GM18498 (cell line): Measurements from ENCODE around the gene RHOJ.
A peak's percentile ranks its signal among the peaks of the same experiment; 100 is the strongest.
"Not testable (repeated sequence)": the region's sequence is repeated elsewhere in the genome, so short reads cannot be mapped to it uniquely, and the experiment has no call there.

Experiments used
- ATAC-seq: cut with Tn5 transposase; IDR thresholded peaks from one replicate; pipeline ENCODE4 v1.9.1; 2021; ENCODE audit warnings: mild to moderate bottlenecking, moderate library complexity; ENCODE audit not compliant: unreplicated experiment

The RHOJ gene

DNA sequence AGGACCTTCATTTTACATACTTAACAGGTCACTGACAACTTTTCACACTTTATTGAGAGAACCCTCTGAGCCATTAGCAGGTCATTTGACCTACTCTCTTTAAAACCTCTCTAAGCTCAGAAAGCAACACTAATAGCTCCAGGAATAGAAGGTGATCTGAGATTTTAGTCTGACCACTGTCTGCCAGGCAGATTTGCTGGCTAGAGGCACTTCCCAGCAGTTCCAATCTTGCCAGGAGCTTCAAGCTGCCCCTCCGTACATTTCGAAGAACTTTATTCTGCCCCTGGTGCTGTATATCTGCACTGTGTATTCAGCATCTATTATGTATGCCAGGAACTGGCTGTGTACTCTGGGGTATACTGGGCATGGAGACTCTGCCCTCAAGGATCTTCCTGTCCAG is 58.2 kb downstream of the RHOJ start:
- no peak for ATAC-seq

- no peak for ATAC-seq
Observed at GRCh38 chr14:63266106-63266505, 61.9 kb downstream of the RHOJ start.

DNA sequence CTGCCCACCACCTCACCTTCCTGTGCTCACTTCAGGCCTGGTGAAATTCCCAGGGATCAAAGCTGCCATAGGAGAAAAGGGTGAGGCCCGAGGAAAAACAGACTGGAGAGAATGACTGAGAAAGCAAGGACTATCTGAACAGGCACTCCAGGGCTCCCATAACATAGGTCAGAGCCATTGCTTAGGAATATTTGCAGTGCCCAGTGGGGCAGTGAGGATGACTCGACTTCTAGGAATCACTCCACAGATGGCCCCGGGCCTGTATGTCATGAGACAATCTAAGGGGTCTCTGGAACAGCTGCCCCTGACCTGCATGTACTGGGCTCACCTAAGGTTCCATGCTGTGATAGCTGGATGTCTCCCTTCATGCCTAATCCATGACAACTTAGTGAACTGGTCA is 62.9 kb downstream of the RHOJ start:
- no peak for ATAC-seq

DNA sequence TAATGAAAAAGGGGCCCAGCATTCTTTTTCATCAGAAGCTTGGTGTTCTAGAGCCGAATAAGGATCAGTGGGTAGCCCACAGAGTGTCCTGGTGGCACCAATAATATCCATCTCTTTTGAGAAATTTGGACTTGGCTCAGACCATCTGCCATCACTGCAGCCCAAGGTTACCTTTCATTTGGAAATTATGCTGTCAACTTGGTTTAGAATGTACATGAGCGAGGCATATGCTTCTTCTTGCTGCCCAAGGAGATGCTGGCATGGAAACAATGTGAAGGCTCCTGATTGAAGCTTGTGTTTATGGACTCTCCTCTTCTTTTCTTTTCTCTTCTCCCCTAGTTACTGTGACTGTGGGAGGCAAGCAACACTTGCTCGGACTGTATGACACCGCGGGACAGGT is 64.5 kb downstream of the RHOJ start:
- no peak for ATAC-seq

- no peak for ATAC-seq
Observed at GRCh38 chr14:63269561-63270225, 65.5 kb downstream of the RHOJ start.

- ATAC-seq = no peak
Observed at GRCh38 chr14:63273129-63273528, 68.9 kb downstream of the RHOJ start.

DNA sequence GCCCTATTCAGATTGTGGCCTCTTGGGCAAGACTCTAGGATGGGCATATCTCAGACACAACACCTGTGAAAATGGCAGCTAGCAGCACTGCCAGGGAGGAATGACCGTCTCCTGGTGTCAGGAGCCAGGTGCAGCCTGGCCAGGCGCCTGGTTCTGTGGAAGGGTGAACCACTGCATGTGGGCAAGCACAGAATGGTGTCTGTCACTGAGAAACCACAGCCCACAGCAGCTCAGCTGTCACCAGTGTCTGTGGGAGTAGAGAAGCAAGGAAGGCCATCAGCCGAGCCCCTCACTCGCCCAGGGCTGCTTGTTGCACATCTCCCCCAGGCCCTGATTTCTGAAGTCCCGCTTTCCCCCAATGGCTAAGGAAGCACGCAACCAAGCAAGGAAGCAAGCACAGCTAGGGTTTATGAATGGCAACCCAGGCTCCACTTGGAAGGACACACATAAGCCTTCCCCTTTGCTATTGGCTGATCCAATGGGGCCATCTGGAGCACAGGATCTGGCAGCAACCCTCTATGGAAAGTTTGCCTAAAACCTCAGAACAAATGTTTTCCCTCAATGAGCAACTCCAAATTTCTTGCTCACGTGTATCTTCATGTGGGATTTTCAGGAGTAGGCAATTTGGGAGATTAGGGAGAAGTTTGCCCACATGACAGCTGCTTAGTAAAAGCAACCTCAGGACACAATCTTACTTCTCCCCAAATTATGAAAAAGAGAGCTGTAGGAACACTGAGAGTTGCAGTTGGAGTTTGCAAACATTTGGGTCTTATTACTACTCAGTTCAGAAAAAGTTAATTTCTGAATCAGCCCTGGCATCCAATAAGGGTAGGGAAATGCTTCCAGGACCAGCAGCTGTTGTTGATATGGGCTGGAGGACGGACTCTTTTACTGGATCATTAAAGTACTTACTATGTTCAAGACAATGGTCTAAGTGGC is 69.7 kb downstream of the RHOJ start:
- ATAC-seq = no peak

DNA sequence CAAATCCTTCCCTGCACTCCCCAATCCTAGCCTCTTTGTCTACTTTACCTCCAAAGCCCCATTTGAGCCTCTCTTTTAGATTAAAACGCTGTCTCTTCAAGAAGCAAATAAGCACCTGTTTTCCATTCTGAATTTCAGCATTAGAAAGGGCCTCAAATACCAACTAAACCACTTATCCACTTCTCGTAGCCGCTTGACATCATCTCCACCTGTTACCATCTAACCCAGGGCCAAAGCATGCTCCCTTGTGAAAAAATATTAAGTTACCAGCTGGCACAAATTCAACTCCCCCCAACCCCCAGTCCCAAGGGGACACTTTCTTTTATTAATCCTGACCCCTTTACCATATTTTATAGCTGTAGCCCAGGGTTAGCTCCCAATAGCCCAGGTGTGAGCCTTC is 71.4 kb downstream of the RHOJ start:
- ATAC-seq = no peak

DNA sequence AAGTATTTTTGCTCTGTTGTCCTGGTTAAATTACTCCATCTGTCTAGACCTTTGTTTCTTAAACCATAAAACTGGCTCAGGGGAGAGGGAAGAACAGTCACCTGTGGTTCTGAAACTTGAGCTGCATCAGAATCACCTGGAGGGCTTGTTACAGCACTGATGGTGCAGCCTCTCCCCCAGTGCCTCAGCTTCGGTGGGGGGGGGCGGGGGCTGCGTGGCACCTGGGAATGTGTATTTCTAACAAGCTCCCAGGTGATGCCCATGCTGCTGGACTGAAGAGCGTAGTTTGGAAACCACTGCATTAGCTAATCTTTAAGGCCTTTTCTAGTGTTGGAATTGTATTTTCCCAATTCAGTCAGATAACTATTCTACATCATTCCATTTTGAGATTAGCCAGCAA is 71.8 kb downstream of the RHOJ start:
- no peak for ATAC-seq

DNA sequence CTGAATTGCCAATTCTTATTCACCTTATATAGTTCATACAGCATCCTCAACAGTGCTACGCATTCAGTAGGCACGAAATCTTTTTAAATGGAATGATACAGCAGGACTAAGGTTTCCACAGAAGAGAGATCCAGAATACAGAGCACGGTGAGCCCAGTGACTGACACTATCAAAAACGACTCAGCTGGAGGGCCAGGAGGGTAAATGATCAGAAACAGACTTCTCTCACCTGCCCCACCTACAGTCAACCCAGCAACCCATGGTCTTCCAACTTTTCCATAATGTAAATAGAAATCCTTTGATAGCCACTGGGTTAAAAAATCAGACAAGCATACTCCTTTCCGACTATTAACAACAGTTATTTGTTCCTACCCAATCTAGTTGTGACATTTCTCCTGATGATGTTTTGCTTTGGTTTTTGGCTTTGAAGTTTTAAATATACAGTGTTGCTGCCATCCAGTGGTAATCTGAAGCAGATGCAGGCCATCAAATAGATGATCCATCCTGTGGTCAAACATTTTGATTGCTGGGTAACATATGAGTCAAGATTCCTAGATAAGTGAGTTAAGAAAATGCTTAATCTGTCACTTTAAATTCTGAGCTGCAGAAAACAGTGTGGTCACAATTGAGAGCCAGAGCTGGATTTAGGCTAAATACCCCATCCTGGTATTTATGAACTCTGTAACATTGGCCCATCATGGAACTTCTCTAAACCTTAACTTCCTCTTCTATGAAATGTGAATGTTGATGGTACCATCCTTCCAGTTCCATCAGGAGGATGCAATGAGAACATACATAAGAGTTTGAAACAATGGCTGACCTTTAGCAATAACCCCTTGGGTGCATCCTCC is 72.5 kb downstream of the RHOJ start:
- peak; percentile 79 for ATAC-seq

DNA sequence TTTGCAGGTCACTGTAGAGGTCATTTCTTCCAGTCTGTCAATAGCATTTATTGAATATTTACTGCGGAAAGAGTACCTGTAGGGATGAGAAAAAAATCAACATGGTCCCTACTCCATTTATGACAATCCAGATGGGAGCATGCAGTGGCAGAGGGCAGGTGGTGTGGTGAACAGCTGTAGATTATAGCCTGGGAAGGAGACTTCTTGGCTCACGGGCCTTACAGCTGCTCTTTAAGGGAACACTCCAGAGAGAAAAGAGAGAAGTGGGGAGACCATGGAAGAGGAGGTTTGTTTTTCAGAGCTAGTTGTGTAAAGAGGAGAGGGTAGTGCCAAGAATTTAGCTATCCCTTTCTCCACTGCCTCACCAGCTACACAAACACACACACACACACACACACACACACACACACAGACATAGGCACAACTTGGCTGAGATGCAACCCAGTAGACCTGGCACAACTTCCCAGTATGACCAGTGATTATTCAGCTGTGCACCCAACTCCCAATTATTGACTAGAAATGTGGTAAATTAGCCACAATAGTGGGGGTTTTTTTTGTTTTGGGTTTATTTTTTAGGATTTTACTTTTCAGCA is 73.4 kb downstream of the RHOJ start:
- ATAC-seq = no peak

GRCh38 chr14:63279933-63280332 is 75.7 kb downstream of the RHOJ start:
- not testable (repeated sequence) for ATAC-seq

- ATAC-seq = no peak
Observed at GRCh38 chr14:63282997-63283883, 79.0 kb downstream of the RHOJ start.

DNA sequence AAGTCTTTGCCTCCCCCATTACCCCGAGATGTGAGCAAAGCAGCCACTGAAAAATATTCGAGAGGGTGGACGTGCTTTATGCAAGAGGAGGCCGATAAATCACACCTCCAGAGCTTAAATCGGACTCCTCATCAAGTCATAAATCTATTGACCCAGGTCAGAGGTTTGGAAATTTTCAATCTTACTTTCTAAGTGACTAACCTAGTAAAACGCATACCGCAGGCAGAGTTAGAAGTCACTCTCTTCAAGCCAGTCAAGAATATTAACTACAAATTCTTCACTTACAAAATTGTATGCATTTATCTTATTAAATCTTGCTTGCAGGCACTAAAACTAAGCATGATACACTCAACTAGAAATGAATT is 79.6 kb downstream of the RHOJ start:
- no peak for ATAC-seq

- ATAC-seq = no peak
Observed at GRCh38 chr14:63286071-63286470, 81.8 kb downstream of the RHOJ start.

DNA sequence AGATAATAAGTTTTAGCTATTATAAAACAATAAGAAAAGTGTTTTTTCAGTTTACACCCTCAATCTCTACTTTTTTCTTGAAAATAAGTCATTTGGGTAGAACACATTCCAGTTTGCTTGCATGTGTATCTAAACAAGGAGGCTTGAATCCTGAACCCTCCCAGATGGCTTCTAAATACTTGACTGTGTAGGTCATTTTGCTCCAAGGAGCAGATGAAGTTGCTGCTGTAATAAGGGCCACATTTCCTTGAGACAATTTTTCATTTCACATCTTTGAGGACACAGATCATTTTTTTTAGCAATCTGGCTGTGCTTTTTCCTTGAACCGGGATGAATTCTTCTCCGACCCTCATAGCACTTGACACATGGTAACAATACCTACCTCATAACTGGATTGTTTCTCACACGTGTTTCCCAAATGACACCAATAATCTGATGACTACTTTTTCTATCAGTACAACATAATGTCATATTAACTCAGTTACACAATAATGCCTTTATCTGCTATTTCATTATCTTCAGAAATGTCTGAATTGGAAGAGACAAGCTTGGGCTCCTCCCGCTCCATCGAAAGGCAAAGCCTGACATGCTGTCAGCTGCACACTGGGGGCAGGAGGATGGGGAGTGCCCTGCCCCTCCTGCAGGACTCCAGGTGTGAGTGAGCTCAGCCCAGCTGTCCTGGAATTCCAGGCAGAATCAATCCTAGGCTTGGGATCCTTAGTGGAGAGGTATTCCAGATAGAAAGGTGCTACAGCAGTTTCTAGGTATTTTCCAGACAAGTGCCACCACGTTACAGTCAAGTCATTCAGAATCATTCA is 83.6 kb downstream of the RHOJ start:
- no peak for ATAC-seq

- ATAC-seq = no peak
Observed at GRCh38 chr14:63288853-63289252, 84.6 kb downstream of the RHOJ start.

GRCh38 chr14:63290741-63291430 is 86.6 kb downstream of the RHOJ start:
- ATAC-seq = no peak

DNA sequence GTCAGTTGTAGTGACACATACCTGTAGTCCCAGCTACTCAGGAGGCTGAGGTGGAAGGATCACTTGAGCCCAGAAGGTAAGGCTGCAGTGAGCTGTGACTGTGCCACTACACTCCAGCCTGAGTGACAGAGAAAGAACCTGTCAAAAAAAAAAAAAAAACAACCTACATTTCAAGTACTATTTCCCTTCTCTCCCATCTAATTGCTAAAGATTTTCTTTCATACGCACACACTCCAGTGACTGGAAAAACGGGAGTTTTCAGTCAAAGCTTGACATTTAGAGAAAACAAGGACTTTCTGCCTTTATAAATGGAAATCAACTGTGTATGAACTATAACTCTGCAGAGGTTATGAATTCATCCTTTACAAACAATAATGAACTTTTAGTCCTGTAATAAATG is 88.6 kb downstream of the RHOJ start:
- ATAC-seq = no peak
